T-cell (primary cell): ENCODE data around the gene CELF4. TPM values are rescaled to one million over a fixed set of nuclear protein-coding genes. Genes with fewer than 3 reads are reported as not detected.

Experiments used
- ATAC-seq, 4 experiments: fragments of 200-7000 bp in 3 of 4; fragments of 150-1000 bp in 1 of 4; cut with Tn5 transposase; replicated peaks in 1 of 4; 1 replicate in 3 of 4; 2 replicates in 1 of 4; pipeline ENCODE4 v1.10.0; 2021; ENCODE audit warnings: moderate library complexity in 3 of 4, mild to moderate bottlenecking in 2 of 4, moderate number of reproducible peaks in 1 of 4
- CTCF ChIA-PET, 2 donors: fragments of 300-600 bp; sonication (Branson Sonifier 250); formaldehyde crosslinking; loops; one replicate each; lab custom pipeline; 2022; ENCODE audit warnings: antibody characterized with exemption in 2 of 2; lab: Charles Lee
- POLR2A ChIA-PET, 2 donors: fragments of 300-600 bp; sonication (Branson Sonifier 250); formaldehyde crosslinking; loops; one replicate each; lab custom pipeline; 2022; ENCODE audit warnings: antibody characterized with exemption in 2 of 2; lab: Charles Lee
- DNase-seq, 35 experiments: peaks; one replicate each; pipeline versions ENCODE4 v3.0.0 to v3.0.0-alpha.2; 2013 to 2023
- H3K27ac ChIP-seq: one replicate; pipeline ENCODE4 v1.5.1; 2013; ENCODE audit warnings: low read length
- H3K27me3 ChIP-seq, 2 experiments: replicated peaks in 1 of 2; 1 replicate in 1 of 2; 2 replicates in 1 of 2; pipeline versions ENCODE4 v1.6.1 to v1.7.0; 2013; ENCODE audit warnings: low read length in 1 of 2, mixed read lengths in 1 of 2; ENCODE audit not compliant: control insufficient read depth in 2 of 2, insufficient read depth in 2 of 2; ENCODE audit errors: extremely low read depth in 1 of 2
- H3K36me3 ChIP-seq, 2 donors: 1 replicate in 1 of 2; 2 replicates in 1 of 2; pipeline versions ENCODE4 v1.6.1 to v1.7.0; 2013; ENCODE audit warnings: low read length in 1 of 2; ENCODE audit not compliant: control insufficient read depth in 2 of 2, insufficient read depth in 1 of 2; ENCODE audit errors: extremely low read depth in 1 of 2
- H3K4me1 ChIP-seq, 2 experiments: 1 replicate in 1 of 2; 2 replicates in 1 of 2; pipeline versions ENCODE4 v1.6.1 to v1.7.0; 2013; ENCODE audit warnings: low read length in 2 of 2, mixed read lengths in 1 of 2; ENCODE audit not compliant: insufficient read depth in 2 of 2, control insufficient read depth in 1 of 2; ENCODE audit errors: extremely low read depth in 1 of 2
- H3K4me3 ChIP-seq, 2 donors: 1 replicate in 1 of 2; 2 replicates in 1 of 2; pipeline versions ENCODE4 v1.5.1 to v1.7.0; 2013; ENCODE audit warnings: mild to moderate bottlenecking in 2 of 2, low read length in 1 of 2, moderate library complexity in 1 of 2; ENCODE audit not compliant: control insufficient read depth in 1 of 2; ENCODE audit errors: extremely low read depth in 1 of 2
- H3K9me3 ChIP-seq: 2 replicates; pipeline ENCODE4 v1.7.0; 2013
- H3K27ac Mint-ChIP-seq, 2 donors: one replicate each; pipeline ENCODE4 v1.8.0; 2020 to 2021; ENCODE audit warnings: mild to moderate bottlenecking in 2 of 2, mixed read lengths in 2 of 2
- H3K27me3 Mint-ChIP-seq, 2 donors: one replicate each; pipeline ENCODE4 v1.8.0; 2021 to 2022; ENCODE audit warnings: mixed read lengths in 2 of 2
- H3K36me3 Mint-ChIP-seq: one replicate; pipeline ENCODE4 v1.8.0; 2021; ENCODE audit warnings: mixed read lengths
- H3K4me1 Mint-ChIP-seq, 3 donors: one replicate each; pipeline ENCODE4 v1.8.0; 2020 to 2022; ENCODE audit warnings: mixed read lengths in 3 of 3, mild to moderate bottlenecking in 1 of 3
- H3K4me3 Mint-ChIP-seq, 3 donors: one replicate each; pipeline ENCODE4 v1.8.0; 2020 to 2022; ENCODE audit warnings: mild to moderate bottlenecking in 3 of 3, mixed read lengths in 3 of 3, moderate library complexity in 3 of 3
- H3K9me3 Mint-ChIP-seq, 3 donors: one replicate each; pipeline ENCODE4 v1.8.0; 2020 to 2022; ENCODE audit warnings: mixed read lengths in 3 of 3
- WGBS: methylation state at CpG from one replicate; pipeline ENCODE4 v1.1.5; 2013; ENCODE audit warnings: missing lambda C conversion rate; ENCODE audit not compliant: insufficient coverage; 5-methylcytosine and 5-hydroxymethylcytosine counted together
- total RNA-seq, 35 experiments: library from RNA in 6 of 35; stranded (reverse) in 6 of 35; fragments of 120-200 nt in 1 of 35; gene quantifications; one replicate each; pipeline versions ENCODE4 v1.2.1 to v1.2.4 and lab custom pipeline; 2013 to 2026

CELF4 gene
- total RNA-seq, 5 donors from 2014 or later (not counting 1 experiment from before 2014, with no cell fraction given), result not detected

- 57% methylated on average over 3 of the region's 11 CpGs for WGBS
- Histone ChIP-seq H3K4me3 (no peak overlapping the region), H3K36me3 (no peaks in the 10 kb centered on the region), H3K9me3 (no peaks in the 10 kb centered on the region), H3K4me1 (no peaks in the 10 kb centered on the region), H3K27me3 (peaks cover 5 to 52% of the 10 kb centered on the region in 2 experiments), H3K27ac (no peak overlapping the region)
- Mint-ChIP-seq H3K27me3 (peaks cover 25 to 30% of the 10 kb centered on the region in 2 donors), H3K9me3 (no peaks in the 10 kb centered on the region), H3K4me1 (peaks cover 6 to 11% (median 7%) of the 10 kb centered on the region in 3 donors), H3K27ac (no peak overlapping the region), H3K4me3 (no peak overlapping the region), H3K36me3 (no peaks in the 10 kb centered on the region)
- DNase-seq (no peak), ATAC-seq (no peak)
- POLR2A ChIA-PET, result no interaction called here
- CTCF ChIA-PET, result no interaction called here
Observed at GRCh38 chr18:37258819-37259218, 306.8 kb downstream of the CELF4 start.

DNA sequence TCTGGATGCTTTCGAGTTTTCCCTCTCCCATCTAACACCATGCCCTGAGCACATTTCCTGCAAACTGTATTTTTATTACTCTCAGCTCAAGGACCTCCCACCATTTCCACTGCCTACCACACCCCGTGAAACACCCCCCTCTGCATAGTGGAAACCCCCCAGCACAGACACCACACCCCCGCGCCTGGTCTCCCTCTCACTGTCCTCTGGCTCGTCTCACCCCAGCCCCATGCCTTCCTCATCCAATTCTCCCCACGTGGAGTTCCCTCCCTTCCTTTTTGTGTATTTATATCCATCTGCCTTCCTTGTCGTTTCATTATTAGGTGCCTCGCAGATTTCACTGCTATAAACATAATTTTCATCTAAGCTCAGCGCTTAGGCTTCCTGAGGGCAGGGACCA, 307.5 kb downstream of the CELF4 start:
- H3K27ac ChIP-seq, result no peak overlapping the region
- H3K27me3 ChIP-seq, result peaks cover 5 to 58% of the 10 kb centered on the region in 2 experiments
- no peak for ATAC-seq
- H3K36me3 Mint-ChIP-seq, result no peaks in the 10 kb centered on the region
- no peaks in the 10 kb centered on the region for H3K36me3 ChIP-seq
- H3K4me3 ChIP-seq, result no peak overlapping the region
- CTCF ChIA-PET, result no interaction called here
- H3K9me3 Mint-ChIP-seq, result no peaks in the 10 kb centered on the region
- WGBS, result 30% methylated on average over 4 of the region's 9 CpGs
- H3K4me1 ChIP-seq, result no peaks in the 10 kb centered on the region
- POLR2A ChIA-PET, result interaction anchor here in 1 of 2 donors (0.5 kb wide), 1 partner anchor 858 kb away, joined by 3 read pairs; no protein-coding TSS in a partner anchor
- H3K27me3 Mint-ChIP-seq, result peaks cover 23 to 33% of the 10 kb centered on the region in 2 donors
- no peak overlapping the region for H3K27ac Mint-ChIP-seq
- peaks cover 6 to 11% (median 7%) of the 10 kb centered on the region in 3 donors for H3K4me1 Mint-ChIP-seq
- no peak overlapping the region for H3K4me3 Mint-ChIP-seq
- no peak for DNase-seq
- H3K9me3 ChIP-seq, result no peaks in the 10 kb centered on the region

DNA sequence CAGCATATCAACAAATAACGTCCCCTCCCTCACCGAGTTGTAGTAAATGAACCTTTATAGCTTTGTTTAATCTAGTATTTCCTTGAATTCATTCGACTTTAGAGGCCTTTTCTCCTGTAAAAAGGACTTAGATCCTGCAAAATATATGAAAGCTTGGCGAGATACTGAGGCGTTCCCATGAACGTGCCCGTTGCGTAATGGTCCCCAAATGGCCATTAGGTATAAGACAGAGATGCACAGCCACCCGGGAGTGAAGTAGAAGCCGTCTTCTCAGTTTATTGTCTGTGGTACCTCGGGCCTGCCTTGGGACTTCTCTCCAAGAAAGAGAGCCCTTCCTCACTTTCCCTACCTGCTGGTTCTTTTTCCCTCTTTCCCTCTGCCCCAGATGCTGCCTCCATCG, 310.6 kb downstream of the CELF4 start:
- ChIA-PET CTCF (no interaction called here), POLR2A (interaction anchor here in 1 of 2 donors (0.6 kb wide), 1 partner anchor 369 kb away, joined by 5 read pairs; no protein-coding TSS in a partner anchor)
- Mint-ChIP-seq H3K36me3 (no peaks in the 10 kb centered on the region), H3K9me3 (no peaks in the 10 kb centered on the region), H3K4me1 (peaks cover 6 to 11% (median 11%) of the 10 kb centered on the region in 3 donors), H3K27me3 (peaks cover 48 to 60% of the 10 kb centered on the region in 2 donors), H3K4me3 (peak overlapping the region; percentile 49 to 74 (median 51)), H3K27ac (peak overlapping the region in 1 of 2 donors; percentile 3)
- DNase-seq (no peak), ATAC-seq (no peak)
- 84% methylated on average over 9 of the region's 12 CpGs for WGBS
- Histone ChIP-seq H3K36me3 (no peaks in the 10 kb centered on the region), H3K27ac (no peak overlapping the region), H3K27me3 (peaks cover 11 to 72% of the 10 kb centered on the region in 2 experiments), H3K4me3 (no peak overlapping the region), H3K9me3 (no peaks in the 10 kb centered on the region), H3K4me1 (no peaks in the 10 kb centered on the region)

GRCh38 chr18:37254236-37254754, 311.3 kb downstream of the CELF4 start:
- 9% methylated on average over 46 of the region's 49 CpGs for WGBS
- H3K9me3 ChIP-seq, result no peaks in the 10 kb centered on the region
- H3K27me3 Mint-ChIP-seq, result peaks cover 51 to 64% of the 10 kb centered on the region in 2 donors
- POLR2A ChIA-PET, result no interaction called here
- no peaks in the 10 kb centered on the region for H3K4me1 ChIP-seq
- no peak overlapping the region for H3K4me3 ChIP-seq
- H3K27ac Mint-ChIP-seq, result no peak overlapping the region
- DNase-seq (no peak), ATAC-seq (no peak)
- no peak overlapping the region for H3K27ac ChIP-seq
- H3K27me3 ChIP-seq, result peaks cover 11 to 75% of the 10 kb centered on the region in 2 experiments
- H3K9me3 Mint-ChIP-seq, result no peaks in the 10 kb centered on the region
- peak overlapping the region; percentile 49 to 74 (median 51) for H3K4me3 Mint-ChIP-seq
- no peaks in the 10 kb centered on the region for H3K36me3 Mint-ChIP-seq
- no peaks in the 10 kb centered on the region for H3K36me3 ChIP-seq
- H3K4me1 Mint-ChIP-seq, result peaks cover 6 to 11% (median 11%) of the 10 kb centered on the region in 3 donors
- CTCF ChIA-PET, result no interaction called here

- CTCF ChIA-PET, result no interaction called here
- no peaks in the 10 kb centered on the region for H3K36me3 Mint-ChIP-seq
- WGBS, result 10% methylated on average over 63 of the region's 83 CpGs
- Histone ChIP-seq H3K9me3 (no peaks in the 10 kb centered on the region), H3K4me1 (no peaks in the 10 kb centered on the region), H3K36me3 (no peaks in the 10 kb centered on the region), H3K27me3 (peaks cover 11 to 78% of the 10 kb centered on the region in 2 experiments), H3K27ac (no peak overlapping the region), H3K4me3 (no peak overlapping the region)
- no peak for DNase-seq
- no peak overlapping the region for H3K27ac Mint-ChIP-seq
- H3K4me3 Mint-ChIP-seq, result peak overlapping the region in 1 of 3 donors; percentile 58
- H3K4me1 Mint-ChIP-seq, result peaks cover 6 to 11% (median 11%) of the 10 kb centered on the region in 3 donors
- POLR2A ChIA-PET, result no interaction called here
- H3K27me3 Mint-ChIP-seq, result peaks cover 54 to 68% of the 10 kb centered on the region in 2 donors
- no peaks in the 10 kb centered on the region for H3K9me3 Mint-ChIP-seq
- no peak for ATAC-seq
Observed at GRCh38 chr18:37253394-37254235, 312.0 kb downstream of the CELF4 start.

DNA sequence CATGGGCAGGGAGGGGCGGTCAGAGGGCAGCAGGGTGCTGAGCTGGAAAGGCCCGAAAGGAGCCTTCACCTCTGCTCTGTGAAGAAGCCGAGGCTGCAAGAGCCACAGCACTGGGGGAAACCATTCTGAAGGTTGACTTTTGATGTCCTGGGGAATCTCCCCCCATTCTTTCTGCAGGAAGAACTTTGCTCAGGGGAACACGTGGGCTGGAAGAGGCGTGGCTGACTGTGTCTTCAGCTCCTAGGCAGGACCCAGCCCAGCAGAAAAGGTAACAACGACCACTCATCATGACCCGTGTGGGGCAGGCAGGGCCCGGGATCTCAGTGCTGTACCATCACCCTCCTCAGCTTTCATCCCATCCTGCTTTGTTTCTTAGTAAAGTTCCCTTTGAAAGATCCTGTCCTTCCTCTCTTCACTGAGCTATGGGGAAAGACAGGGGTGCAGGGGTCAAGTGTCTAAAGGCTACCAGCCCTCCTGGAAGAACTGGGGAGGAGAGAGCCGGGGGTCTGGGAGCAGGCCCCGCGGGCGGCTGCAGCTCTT, 312.7 kb downstream of the CELF4 start:
- Mint-ChIP-seq H3K4me3 (peak overlapping the region in 1 of 3 donors; percentile 58), H3K36me3 (no peaks in the 10 kb centered on the region), H3K9me3 (no peaks in the 10 kb centered on the region), H3K4me1 (peaks cover 6 to 11% (median 11%) of the 10 kb centered on the region in 3 donors), H3K27me3 (peaks cover 50 to 68% of the 10 kb centered on the region in 2 donors), H3K27ac (no peak overlapping the region)
- ChIA-PET POLR2A (no interaction called here), CTCF (no interaction called here)
- Histone ChIP-seq H3K27ac (no peak overlapping the region), H3K4me3 (no peak overlapping the region), H3K36me3 (no peaks in the 10 kb centered on the region), H3K27me3 (peaks cover 8 to 81% of the 10 kb centered on the region in 2 experiments), H3K4me1 (no peaks in the 10 kb centered on the region), H3K9me3 (no peaks in the 10 kb centered on the region)
- 56% methylated on average over 10 of the region's 12 CpGs for WGBS
- ATAC-seq, result no peak
- no peak for DNase-seq
